HAP-1 (cell line): ENCODE measurements around the gene KDM4D.
"Not testable (repeated sequence)": the region's sequence is repeated elsewhere in the genome, so short reads cannot be mapped to it uniquely, and the experiment has no call there.

Experiments used
- DNase-seq, 2 experiments: peaks; one replicate each; pipeline ENCODE4 v3.0.0-alpha.2; 2016 to 2020; ENCODE audit warnings: low spot score in 2 of 2
- H3K27me3 ChIP-seq: fragments of 250-450 bp; sonication (Bioruptor Pico); 2 replicates; pipeline ENCODE4 v1.5.1; 2020; ENCODE audit warnings: low read depth, mild to moderate bottlenecking, moderate library complexity
- H3K36me3 ChIP-seq: fragments of 250-450 bp; sonication (Bioruptor Pico); replicated peaks from 2 replicates; pipeline ENCODE4 v1.5.1; 2020; ENCODE audit warnings: mild to moderate bottlenecking
- H3K4me1 ChIP-seq: fragments of 250-450 bp; sonication (Bioruptor Pico); 2 replicates; pipeline ENCODE4 v1.5.1; 2020; ENCODE audit warnings: mild to moderate bottlenecking
- H3K4me3 ChIP-seq: fragments of 250-450 bp; sonication (Bioruptor Pico); 2 replicates; pipeline ENCODE4 v1.5.1; 2020; ENCODE audit warnings: mild to moderate bottlenecking, moderate library complexity
- H3K9me3 ChIP-seq: fragments of 250-450 bp; sonication (Bioruptor Pico); 2 replicates; pipeline ENCODE4 v1.5.1; 2020; ENCODE audit warnings: mild to moderate bottlenecking, moderate library complexity
- in situ Hi-C: fragments of 300-500 bp; cut with MboI; formaldehyde crosslinking; loops from 3 replicates; pipeline ENCODE4 v1.14.3; 2020; ENCODE audit warnings: low sequenced_read_pairs, inconsistent platforms, mixed read lengths

KDM4D gene

DNA sequence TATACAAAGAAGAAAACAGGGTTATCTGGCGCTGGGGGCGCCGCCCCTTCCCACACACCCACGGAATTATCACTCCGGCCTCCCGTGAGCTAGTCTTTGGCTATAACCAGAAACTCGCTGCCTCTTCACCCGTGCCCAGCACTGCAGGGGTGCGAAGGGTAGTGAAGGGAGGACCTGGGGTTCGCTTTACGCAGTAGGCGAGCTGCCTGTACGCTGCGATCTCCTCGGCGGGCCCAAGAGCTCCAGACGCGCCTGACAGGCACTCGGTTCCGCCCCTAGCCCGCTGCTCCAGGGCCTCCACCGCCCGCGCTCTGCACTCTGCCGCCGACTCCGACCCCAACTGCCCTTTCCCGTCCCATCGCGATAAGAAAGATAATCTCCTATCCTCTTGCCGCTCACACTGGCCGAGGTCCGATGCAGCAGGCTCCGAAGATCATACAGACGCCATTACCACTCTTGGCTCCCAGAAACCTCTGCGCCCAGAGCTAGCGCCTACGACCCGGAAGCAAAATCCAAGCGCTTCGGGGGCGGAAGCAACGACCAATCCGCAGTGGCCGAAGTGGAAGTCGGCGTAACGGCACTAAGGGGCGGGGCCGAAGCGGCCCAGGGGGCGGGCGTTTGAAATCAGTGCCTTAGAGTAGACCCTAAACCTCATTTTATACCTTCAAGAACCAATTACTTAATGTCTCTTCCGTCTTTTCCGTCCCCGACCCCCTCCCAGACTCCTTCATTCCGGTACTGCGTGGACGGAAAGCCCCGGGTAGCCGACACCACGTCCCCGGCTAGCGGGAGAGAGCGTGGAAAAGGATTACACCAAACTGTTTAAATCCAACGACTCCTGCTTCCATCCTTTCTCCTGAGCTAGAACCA, at the start of gene KDM4D, which contains the start of gene CWC15:
KDM4D (plus strand) TSS at position 611 of the 870 bp plus-strand sequence. CDS start 23,664 bp downstream, outside the sequence.
CWC15 (minus strand) TSS at position 458 of the 870 bp plus-strand sequence. CDS start 1,371 bp downstream, outside the sequence.
- peaks cover 14% of the 10 kb centered on the region; the same call in 1 of the 2 replicates for H3K4me1 ChIP-seq
- in situ Hi-C loops: no loop called here

DNA sequence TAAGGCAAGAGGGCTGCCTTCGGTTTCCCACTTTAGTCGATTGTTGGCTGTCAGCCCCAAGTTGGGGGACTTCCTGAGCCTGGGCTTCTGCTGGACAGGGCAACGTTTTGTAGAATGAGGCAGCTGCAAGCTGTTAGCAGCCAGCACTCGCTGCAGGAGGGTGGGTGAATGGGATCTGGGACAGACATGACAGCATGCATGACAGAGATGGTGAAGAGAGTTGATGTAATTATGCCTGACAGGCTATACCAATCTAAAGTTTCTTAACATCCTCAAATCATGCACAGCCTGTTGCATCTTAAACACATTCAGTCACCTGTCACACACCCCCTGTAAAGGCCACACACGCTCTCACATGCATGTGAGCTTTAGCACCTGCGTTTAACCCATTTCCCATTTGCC, 49.3 kb upstream of the KDM4D start:
- no peak for DNase-seq
- Histone ChIP-seq H3K36me3 (no peaks in the 10 kb centered on the region), H3K4me3 (no peak overlapping the region), H3K9me3 (no peaks in the 10 kb centered on the region), H3K27me3 (no peaks in the 10 kb centered on the region), H3K4me1 (no peaks in the 10 kb centered on the region)
- in situ Hi-C loops: no loop called here

More for the DNA sequence above, at the start of gene KDM4D, which contains the start of gene CWC15:
- Histone ChIP-seq H3K27me3 (no peaks in the 10 kb centered on the region), H3K4me3 (peak within 1 kb of the TSS; percentile 74), H3K36me3 (peaks cover 41% of the 10 kb centered on the region), H3K9me3 (no peaks in the 10 kb centered on the region)
- peak; percentile 91 to 96 for DNase-seq

DNA sequence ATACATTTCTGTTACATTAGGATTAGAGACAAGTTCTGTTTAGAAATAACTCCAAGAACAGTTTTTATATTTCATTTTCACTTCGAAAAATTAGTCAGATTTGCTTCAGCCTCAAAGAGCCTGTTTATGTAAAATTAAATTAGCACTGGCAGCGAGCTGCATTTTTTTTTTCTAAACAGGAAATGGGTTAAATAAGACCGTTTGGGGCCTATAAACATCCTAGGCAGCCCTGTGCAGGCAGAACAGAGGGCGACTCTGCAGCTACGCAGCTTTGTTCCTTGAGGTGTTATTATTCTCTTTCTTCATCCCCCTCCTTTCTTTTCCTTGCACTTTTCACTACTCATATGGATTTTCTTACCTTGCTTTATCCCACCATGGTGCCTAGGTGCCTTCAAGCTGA, 48.9 kb upstream of the KDM4D start:
- Histone ChIP-seq H3K27me3 (no peaks in the 10 kb centered on the region), H3K36me3 (no peaks in the 10 kb centered on the region)

DNA sequence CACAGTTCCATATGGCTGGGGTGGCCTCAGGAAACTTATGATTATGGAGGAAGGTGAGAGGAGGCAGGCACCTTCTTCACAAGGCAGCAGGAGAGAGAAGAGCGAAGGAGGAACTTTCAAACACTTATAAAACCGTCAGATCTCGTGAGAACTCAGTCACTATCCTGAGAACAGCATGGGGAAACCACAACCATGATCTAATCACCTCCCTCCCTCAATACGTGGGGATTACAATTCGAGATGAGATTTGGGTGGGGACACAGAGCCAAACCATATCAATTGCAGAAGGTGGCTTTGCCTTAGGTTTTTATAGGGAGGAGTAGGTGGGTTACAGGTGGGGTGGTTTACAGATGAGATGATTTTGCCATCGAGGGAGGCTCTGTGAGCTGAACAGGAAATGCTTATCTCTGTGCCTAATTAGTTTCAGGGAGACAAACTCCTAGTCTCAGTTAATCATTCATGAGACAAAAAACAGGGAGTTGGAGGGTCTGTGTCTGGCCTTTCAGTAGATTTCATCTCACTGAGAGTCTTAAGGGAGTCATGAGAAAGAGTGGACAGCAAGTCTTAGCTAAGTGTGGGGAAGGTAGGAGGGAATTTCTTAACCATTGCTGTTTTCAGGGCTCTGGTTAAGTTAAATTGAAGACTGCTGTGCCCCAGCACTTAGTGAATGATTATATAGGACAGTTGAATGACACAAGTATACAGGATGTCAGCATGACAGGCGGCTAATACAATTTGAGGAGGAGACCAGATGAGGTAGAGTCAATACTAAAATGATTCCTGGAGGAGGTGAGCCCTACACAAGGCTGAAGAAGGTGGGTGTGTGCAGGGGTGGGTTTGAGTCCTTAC, 47.9 kb upstream of the KDM4D start:
- Histone ChIP-seq H3K9me3 (no peaks in the 10 kb centered on the region), H3K36me3 (no peaks in the 10 kb centered on the region), H3K4me1 (no peaks in the 10 kb centered on the region), H3K27me3 (no peaks in the 10 kb centered on the region), H3K4me3 (no peak overlapping the region)
- in situ Hi-C loops: no loop called here
- no peak for DNase-seq

More for the DNA sequence above, 48.9 kb upstream of the KDM4D start:
- no peak for DNase-seq
- H3K4me3 ChIP-seq: no peak overlapping the region
- H3K9me3 ChIP-seq: no peaks in the 10 kb centered on the region
- H3K4me1 ChIP-seq: no peaks in the 10 kb centered on the region
- in situ Hi-C loops: no loop called here

DNA sequence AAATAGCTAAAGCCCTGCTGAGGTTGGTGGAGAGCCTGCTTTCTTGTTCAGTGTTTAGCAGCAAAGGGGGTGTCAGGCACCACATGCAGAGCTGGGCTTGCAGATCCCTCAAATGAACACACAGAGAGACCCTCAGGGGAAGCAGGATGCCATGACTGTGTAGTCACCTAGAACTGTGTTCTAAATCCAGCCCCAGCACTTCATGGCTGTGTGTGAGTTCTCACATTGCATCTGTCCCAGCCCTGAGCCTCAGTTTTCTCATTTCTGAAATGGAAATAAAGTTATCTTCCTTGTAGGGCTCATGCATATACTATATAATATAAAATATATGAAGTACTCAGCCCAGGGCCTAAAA, 47.3 kb upstream of the KDM4D start:
- no peaks in the 10 kb centered on the region for H3K4me1 ChIP-seq
- H3K36me3 ChIP-seq: no peaks in the 10 kb centered on the region
- H3K4me3 ChIP-seq: no peak overlapping the region
- no peaks in the 10 kb centered on the region for H3K27me3 ChIP-seq
- in situ Hi-C loops: no loop called here
- DNase-seq: no peak
- no peaks in the 10 kb centered on the region for H3K9me3 ChIP-seq

DNA sequence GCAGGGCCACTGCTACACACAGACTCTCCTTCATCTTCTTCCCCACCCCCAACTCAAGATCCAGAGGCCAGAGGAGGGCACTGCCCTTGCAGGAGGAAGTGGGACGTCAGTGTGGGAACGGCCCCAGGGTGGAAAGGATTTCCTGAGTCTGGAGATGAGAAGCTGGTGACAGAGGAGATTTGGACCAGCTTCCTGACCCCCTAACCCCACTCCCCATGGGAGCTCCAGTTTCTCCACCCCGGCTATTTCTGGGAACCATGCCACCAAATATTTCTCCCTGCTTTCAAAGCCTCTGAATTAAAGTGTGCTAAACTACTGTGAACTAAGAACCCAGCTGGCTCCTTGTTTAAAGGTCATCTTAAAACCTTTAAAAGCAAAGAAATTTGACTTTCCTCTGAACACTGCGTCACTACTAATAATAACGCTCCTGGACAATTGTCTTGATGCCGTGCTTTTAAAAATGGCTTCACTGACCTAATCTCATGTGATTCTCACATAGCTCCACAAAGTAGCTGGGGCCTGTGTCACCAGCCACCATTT, 46.7 kb upstream of the KDM4D start:
- Histone ChIP-seq H3K36me3 (no peaks in the 10 kb centered on the region), H3K4me3 (no peak overlapping the region), H3K4me1 (no peaks in the 10 kb centered on the region), H3K9me3 (no peaks in the 10 kb centered on the region), H3K27me3 (no peaks in the 10 kb centered on the region)
- in situ Hi-C loops: no loop called here
- DNase-seq: no peak

DNA sequence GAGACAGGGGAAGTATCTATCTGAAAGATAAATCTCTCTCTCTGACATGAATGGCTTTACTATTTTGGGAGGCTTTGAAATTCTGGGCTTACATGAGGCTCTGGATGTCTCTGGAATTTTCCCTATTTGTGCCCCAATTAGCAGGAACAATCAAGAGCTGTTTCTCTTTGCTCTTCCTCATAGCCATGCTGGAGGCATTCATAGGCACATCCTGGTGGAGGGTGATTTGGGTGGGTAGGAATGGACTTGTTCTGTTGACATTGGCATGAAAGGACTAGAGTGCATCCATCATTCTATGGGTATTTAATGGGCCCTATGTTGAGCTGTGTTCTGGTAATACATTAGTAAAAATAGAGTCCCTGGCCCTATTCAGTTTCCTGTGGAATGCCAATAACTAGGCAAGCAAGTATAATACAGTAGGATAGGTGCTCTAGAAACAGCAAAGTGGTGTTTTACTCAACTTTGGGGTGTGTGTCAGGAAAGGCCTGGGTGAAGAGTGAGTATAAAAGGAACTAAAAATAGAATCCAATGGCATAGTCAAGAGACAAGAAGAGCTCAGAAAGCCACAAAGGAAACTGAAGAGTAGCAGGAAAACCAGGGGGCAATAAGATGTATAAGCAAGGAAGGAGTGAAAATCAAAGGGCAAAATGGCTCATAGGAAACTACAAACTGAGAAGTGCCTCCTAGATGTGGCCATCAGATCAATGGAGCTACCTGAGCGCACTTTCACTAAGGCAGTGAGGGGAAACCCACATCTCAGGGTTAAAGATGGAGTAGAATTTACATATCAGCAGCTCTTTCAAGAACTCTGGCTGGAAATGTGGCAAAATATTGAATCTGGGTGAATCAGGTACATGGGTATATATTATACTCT, 45.2 kb upstream of the KDM4D start:
- Histone ChIP-seq H3K27me3 (no peaks in the 10 kb centered on the region), H3K9me3 (no peaks in the 10 kb centered on the region), H3K4me3 (no peak overlapping the region), H3K4me1 (no peaks in the 10 kb centered on the region), H3K36me3 (no peaks in the 10 kb centered on the region)
- in situ Hi-C loops: no loop called here
- no peak for DNase-seq

DNA sequence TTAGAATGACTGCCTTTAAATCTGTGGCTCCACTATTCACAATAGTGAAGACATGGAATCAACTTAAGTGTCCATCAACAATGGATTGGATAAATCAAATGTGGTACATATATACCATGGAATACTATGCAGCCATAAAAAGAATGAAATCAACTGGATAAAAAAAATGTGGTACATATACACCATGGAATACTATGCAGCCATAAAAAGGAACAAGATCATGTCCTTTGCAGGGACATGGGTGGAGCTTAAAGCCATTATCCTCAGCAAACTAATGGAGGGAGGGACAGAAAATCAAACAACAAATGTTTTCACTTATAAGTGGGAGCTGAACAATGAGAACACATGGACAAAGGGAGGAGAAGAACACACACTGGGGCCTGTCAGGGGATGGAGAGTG, 41.4 kb upstream of the KDM4D start:
- H3K4me3 ChIP-seq, in situ Hi-C loops, DNase-seq, H3K27me3 ChIP-seq, H3K9me3 ChIP-seq, H3K4me1 ChIP-seq, H3K36me3 ChIP-seq: not testable (repeated sequence)

DNA sequence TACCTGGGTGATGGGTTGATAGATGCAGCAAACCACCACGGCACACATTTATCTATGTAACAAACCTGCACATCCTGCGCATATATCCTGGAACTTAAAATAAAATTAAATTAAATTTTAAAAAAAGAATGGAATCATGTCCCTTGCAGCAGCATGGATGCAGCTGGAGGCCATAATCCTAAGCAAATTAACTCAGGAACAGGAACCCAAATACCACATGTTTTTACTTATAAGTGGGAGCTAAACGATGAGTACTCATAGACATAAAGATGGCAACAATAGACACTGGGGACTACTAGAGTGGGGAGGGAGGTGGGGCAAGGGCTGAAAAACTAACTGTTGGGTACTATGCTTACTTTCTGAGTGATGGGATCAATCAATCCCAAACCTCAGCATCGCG, 41.0 kb upstream of the KDM4D start:
- H3K36me3 ChIP-seq: no peaks in the 10 kb centered on the region
- in situ Hi-C loops: no loop called here
- H3K4me3 ChIP-seq: no peak overlapping the region
- no peaks in the 10 kb centered on the region for H3K9me3 ChIP-seq
- H3K4me1 ChIP-seq: no peaks in the 10 kb centered on the region
- DNase-seq: no peak
- no peaks in the 10 kb centered on the region for H3K27me3 ChIP-seq

DNA sequence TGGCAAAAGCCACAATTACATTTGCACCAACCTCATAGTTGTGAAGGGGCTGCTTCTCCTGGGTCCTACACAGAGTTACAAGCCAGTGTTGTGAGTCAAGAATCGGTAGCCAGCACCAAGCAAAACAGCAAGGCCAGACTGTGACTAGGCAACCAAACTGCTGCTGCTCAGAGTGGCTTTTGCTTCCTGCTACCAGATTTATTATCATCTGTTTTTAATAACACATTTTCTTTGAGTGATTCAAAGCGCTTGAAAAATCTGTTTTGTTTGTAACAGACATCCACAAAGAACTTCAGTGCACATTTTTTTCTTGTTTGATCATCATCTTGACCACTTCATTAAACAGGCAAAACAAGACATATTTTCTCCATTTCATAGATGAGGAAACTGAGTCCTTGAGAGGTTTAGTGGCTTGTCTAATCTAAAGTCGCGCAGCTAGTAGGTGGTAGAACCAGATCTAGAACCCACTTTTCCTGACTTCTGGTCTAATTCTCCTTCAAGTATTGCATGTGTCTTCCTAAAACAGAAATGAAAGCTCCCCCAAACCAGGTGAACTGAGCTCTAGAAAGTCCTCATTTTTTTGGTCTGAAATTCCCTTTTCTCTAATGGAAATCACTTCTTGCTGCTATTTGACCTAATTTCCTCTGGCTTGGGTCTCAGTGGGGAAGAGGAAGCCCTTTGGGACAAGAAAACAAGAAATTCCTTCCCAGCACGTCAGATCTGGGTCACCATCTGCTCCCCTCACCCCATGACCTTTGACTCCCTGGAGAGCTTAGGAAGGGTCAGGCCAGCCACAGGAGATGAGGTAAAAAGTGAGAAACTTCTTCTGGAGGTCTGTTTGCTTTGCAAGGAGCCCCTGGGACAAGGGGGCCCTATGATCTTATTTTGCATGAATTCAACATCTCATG, 40.0 kb upstream of the KDM4D start:
- Histone ChIP-seq H3K4me1 (no peaks in the 10 kb centered on the region), H3K9me3 (no peaks in the 10 kb centered on the region), H3K4me3 (no peak overlapping the region), H3K27me3 (no peaks in the 10 kb centered on the region), H3K36me3 (no peaks in the 10 kb centered on the region)
- in situ Hi-C loops: no loop called here
- no peak for DNase-seq

DNA sequence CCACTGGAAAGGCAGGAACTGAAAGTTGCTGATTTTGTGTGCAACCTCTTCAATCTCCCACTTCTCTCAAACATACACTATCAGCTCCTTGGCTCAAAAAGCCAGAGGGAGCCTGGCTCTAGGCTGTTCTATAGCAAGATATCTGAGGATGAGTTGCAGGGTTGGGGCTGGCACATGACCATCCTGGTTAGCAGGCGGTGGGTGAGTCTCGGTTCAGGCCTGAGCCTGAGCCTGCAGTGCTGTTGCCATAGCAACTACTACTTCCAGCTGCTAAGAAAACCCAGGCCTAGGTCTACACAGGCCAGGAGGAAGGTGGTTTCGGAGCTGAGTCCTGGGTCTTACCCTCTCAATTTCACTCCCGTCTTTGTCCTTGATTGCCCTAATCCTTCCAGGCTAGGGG, 39.1 kb upstream of the KDM4D start:
- H3K36me3 ChIP-seq: no peaks in the 10 kb centered on the region
- no peaks in the 10 kb centered on the region for H3K4me1 ChIP-seq
- in situ Hi-C loops: no loop called here
- H3K9me3 ChIP-seq: no peaks in the 10 kb centered on the region
- DNase-seq: no peak
- H3K27me3 ChIP-seq: no peaks in the 10 kb centered on the region
- H3K4me3 ChIP-seq: no peak overlapping the region

DNA sequence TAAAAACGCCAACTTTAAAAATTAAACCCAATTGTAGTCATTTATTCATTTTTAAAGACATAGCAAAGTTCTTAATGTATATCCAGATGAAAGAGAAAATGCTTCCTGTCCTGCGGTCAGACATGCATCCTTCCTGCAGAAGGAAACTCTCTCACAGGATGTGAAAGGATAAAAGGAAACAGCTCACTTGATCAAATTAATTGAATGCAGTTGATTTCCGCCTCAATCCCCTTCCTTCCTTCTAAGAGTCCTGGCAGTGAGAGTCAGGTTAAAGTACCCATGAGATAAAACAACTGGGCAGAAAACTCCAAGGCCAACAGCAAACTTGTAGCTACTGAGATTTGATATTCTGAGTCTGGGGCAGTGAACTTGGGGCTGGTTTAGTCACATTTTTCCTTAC, 38.7 kb upstream of the KDM4D start:
- Histone ChIP-seq H3K4me1 (no peaks in the 10 kb centered on the region), H3K36me3 (no peaks in the 10 kb centered on the region), H3K9me3 (no peaks in the 10 kb centered on the region), H3K27me3 (no peaks in the 10 kb centered on the region), H3K4me3 (no peak overlapping the region)
- no peak for DNase-seq
- in situ Hi-C loops: no loop called here
